ENCODE measurements around the gene ACIN1. TPM values are rescaled to one million over a fixed set of nuclear protein-coding genes. Genes with fewer than 3 reads are reported as not detected.

The ACIN1 gene
- total and polyA plus RNA-seq, 12 donors: 35.7 to 119 (median 68.0) TPM

DNA sequence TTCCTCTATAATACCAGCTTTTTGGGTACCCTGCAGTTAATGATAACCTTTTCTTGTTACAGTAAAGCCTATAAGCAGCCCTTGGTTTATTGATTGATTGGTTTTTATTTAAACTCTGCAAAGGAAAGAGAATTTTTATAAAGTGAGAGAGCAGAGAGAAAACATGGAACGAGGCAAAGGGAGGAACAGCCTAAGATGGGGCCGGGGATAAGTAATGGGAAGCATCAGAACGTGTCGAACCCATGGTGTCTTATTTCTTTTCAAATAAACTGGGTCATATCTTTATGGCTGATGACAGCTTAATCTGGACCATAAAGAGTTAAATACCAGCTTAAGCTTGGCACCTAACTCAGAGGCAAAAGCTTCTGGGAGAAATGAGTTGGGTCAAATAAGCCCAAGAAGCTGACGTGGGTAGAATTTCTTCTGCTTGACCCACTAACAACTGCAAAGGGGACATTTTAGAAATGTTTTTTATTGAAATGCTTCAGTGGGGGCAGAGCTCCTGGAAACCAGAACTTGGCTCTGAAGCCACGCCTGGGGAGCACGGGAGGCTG lies 73.0 kb downstream of the ACIN1 start:
- H3K4me1 ChIP-seq: peaks cover 0 to 9% (median 0%) of the 10 kb centered on the region in 9 donors
- no peak overlapping the region for H3K4me3 ChIP-seq
- WGBS, 2 donors: 59 to 73% methylated on average over 7 of the region's 7 CpGs
- no peak overlapping the region for H3K27ac ChIP-seq
- intact Hi-C loops (cut with DNase I): no loop called here
- peaks cover 0 to 39% (median 0%) of the 10 kb centered on the region in 9 donors for H3K36me3 ChIP-seq
- ATAC-seq: no peak
- no peak for DNase-seq
- TF ChIP-seq, protein P1, sequence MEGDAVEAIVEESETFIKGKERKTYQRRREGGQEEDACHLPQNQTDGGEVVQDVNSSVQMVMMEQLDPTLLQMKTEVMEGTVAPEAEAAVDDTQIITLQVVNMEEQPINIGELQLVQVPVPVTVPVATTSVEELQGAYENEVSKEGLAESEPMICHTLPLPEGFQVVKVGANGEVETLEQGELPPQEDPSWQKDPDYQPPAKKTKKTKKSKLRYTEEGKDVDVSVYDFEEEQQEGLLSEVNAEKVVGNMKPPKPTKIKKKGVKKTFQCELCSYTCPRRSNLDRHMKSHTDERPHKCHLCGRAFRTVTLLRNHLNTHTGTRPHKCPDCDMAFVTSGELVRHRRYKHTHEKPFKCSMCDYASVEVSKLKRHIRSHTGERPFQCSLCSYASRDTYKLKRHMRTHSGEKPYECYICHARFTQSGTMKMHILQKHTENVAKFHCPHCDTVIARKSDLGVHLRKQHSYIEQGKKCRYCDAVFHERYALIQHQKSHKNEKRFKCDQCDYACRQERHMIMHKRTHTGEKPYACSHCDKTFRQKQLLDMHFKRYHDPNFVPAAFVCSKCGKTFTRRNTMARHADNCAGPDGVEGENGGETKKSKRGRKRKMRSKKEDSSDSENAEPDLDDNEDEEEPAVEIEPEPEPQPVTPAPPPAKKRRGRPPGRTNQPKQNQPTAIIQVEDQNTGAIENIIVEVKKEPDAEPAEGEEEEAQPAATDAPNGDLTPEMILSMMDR (IDR thresholded peaks at IDR 0.05): no peak
- no peaks in the 10 kb centered on the region for H3K9me3 ChIP-seq
- H3K27me3 ChIP-seq: no peaks in the 10 kb centered on the region

DNA sequence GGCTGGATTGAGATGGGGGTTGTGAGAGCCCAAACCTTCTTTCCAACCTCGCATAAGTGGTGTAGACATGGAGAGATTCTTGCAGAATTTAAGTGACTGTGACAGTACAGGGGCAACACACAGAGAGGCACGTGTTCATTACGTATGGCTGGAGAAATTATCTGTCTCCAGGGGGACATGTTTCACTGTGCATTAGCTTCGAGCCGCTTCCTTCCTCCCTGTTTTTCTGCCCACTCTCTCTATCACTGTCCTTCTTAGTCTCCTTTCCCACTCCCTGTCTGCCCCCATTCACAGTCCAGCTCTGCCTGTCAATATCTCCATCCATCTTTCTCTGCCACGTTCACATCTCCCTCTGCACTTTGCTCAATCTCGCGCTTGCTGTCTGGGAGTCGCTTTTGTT lies 73.5 kb downstream of the ACIN1 start:
- ATAC-seq: no peak

DNA sequence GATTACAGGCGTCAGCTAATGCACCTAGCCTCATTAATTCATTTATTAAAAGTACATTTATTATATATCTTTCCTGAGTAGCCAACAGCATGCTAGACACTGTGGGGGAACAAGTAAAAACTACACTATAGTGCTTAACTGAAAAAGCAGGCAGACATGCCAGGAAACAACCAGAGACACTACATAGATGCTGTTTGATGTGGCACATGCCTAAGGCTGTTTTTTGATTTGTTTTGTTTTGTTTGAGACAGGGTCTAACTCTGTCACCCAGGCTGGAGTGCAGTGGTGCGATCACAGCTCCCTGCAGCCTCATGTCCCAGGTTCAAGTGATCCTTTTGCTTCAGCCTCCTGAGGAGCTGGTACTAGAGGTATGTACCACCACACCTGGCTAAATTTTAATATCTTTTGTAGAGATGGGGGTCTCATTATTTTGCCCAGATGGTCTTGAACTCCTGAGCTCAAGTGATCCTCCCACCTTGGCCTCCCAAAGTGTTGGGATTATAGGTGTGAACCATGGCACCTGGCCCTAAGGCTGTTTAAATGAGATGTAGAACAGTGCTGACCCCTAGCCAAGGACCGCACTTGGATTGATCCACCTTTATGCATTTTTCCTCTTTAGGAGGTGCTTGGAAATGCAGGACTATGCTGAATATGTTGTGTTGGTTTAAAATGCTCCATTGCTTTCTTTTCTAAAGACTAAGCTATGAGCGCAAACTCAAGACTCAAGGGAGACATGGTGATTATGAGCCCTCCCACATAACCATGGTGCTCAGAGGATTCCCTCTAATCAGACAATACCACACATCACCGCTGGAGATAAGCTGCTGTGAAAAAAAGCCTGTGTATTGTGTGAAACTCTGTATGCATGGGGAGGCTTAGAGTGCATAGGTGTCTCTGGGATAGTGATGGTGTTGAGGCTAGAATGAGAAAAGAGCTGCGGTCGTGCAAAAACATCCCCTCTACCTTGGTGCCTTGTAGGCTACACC lies 74.5 kb downstream of the ACIN1 start:
- intact Hi-C loops (cut with DNase I): no loop called here
- no peak for ATAC-seq
- no peak for DNase-seq
- no peak overlapping the region for H3K4me3 ChIP-seq
- no peak overlapping the region for H3K27ac ChIP-seq
- TF ChIP-seq, protein P1 (IDR thresholded peaks at IDR 0.05): no peak
- peaks cover 0 to 23% (median 0%) of the 10 kb centered on the region in 9 donors for H3K36me3 ChIP-seq
- no peaks in the 10 kb centered on the region for H3K27me3 ChIP-seq
- H3K9me3 ChIP-seq: no peaks in the 10 kb centered on the region
- 90 to 93% methylated on average over 7 of the region's 7 CpGs for WGBS, 2 donors
- peaks cover 0 to 3% (median 0%) of the 10 kb centered on the region in 9 donors for H3K4me1 ChIP-seq

More for the DNA sequence above, 73.5 kb downstream of the ACIN1 start:
- no peak overlapping the region for H3K27ac ChIP-seq
- intact Hi-C loops (cut with DNase I): no loop called here
- no peaks in the 10 kb centered on the region for H3K9me3 ChIP-seq
- no peak overlapping the region for H3K4me3 ChIP-seq
- TF ChIP-seq, protein P1 (IDR thresholded peaks at IDR 0.05): no peak
- peaks cover 0 to 9% (median 0%) of the 10 kb centered on the region in 9 donors for H3K4me1 ChIP-seq
- peaks cover 0 to 33% (median 0%) of the 10 kb centered on the region in 9 donors for H3K36me3 ChIP-seq
- no peaks in the 10 kb centered on the region for H3K27me3 ChIP-seq
- 67 to 76% methylated on average over 9 of the region's 9 CpGs for WGBS, 2 donors
- no peak for DNase-seq

DNA sequence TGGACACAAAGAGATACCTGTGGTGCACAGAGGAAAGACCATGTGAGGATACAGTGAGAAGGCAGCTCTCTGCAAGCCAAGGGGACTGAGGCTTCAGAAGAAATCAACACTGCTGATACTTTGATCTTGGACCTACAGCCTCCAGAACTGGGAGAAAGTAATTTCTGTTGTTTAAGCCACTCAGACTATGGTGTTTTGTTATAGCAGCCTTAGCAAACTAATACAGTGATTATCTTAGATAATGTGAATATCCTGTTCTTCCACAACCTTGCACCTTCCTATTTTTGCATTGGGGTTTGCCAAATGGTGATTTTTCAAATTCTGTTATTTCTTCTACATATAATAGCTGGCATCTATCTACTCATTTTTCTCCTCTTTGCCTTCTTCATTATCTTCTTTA lies 76.8 kb downstream of the ACIN1 start:
- Histone ChIP-seq H3K27me3 (no peaks in the 10 kb centered on the region), H3K4me3 (no peak overlapping the region), H3K4me1 (no peaks in the 10 kb centered on the region), H3K9me3 (no peaks in the 10 kb centered on the region), H3K36me3 (peaks cover 0 to 1% (median 0%) of the 10 kb centered on the region in 9 donors), H3K27ac (no peak overlapping the region)
- TF ChIP-seq, protein P1 (IDR thresholded peaks at IDR 0.05): no peak
- ATAC-seq (no peak), DNase-seq (no peak)
- intact Hi-C loops (cut with DNase I): no loop called here

All from heart right ventricle (tissue), 16 donors.